ENCODE results near the gene SLC11A2.
A peak's percentile ranks its signal among the peaks of the same experiment; 100 is the strongest.

The SLC11A2 gene

DNA sequence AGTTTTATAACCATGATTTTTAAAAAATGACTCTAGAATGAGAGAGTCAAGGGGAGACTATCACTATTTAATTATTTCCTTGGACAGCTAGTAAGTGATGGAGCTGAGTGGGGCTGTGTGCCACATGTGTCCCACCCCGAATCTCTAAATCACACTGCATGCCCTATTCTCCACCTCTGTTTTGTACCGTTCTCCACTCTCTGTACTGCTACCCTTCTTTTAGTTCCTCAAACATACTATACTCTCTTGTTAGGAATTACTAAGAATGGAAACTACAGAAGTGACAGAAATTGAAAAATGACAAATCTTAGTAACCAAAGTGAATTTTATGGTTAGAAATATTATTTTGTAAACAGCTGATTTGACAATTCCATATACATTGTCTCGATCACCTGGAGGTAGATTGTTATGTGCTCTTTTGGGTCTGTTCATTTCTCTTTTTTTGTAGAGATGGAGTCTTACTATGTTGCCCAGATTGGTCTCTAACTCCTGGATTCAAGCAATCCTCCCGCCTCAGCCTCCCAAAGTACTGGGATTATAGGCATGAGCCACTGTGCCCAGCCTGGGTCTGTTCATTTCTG is 35.9 kb downstream of the SLC11A2 start:
- H3K9me3 ChIP-seq (ENCODE audit: control insufficient read depth in 1 of 2, low read length in 2 of 2), result no peaks in the 10 kb centered on the region
- peaks cover 12% of the 10 kb centered on the region in 2 donors for H3K4me1 ChIP-seq (ENCODE audit: control insufficient read depth in 1 of 2, insufficient read depth in 2 of 2, low read length in 2 of 2)
- H3K27me3 ChIP-seq (ENCODE audit: low read depth, low read length), result no peaks in the 10 kb centered on the region
- H3K27ac ChIP-seq (ENCODE audit: low read length), result no peak overlapping the region
- H3K36me3 ChIP-seq (ENCODE audit: control insufficient read depth in 1 of 2, insufficient read depth in 2 of 2, low read length in 2 of 2), result peaks cover 40 to 47% of the 10 kb centered on the region in 2 donors
- H3K4me3 ChIP-seq (ENCODE audit: low read depth in 1 of 2, low read length in 2 of 2), result no peak overlapping the region

GRCh38 chr12:50988871-50989270 is 37.3 kb downstream of the SLC11A2 start:
- Histone ChIP-seq H3K4me1 (ENCODE audit: control insufficient read depth in 1 of 2, insufficient read depth in 2 of 2, low read length in 2 of 2) (peaks cover 12 to 20% of the 10 kb centered on the region in 2 donors), H3K9me3 (ENCODE audit: control insufficient read depth in 1 of 2, low read length in 2 of 2) (no peaks in the 10 kb centered on the region), H3K27ac (ENCODE audit: low read length) (no peak overlapping the region), H3K36me3 (ENCODE audit: control insufficient read depth in 1 of 2, insufficient read depth in 2 of 2, low read length in 2 of 2) (peaks cover 30 to 37% of the 10 kb centered on the region in 2 donors), H3K27me3 (ENCODE audit: low read depth, low read length) (no peaks in the 10 kb centered on the region), H3K4me3 (ENCODE audit: low read depth in 1 of 2, low read length in 2 of 2) (no peak overlapping the region)

DNA sequence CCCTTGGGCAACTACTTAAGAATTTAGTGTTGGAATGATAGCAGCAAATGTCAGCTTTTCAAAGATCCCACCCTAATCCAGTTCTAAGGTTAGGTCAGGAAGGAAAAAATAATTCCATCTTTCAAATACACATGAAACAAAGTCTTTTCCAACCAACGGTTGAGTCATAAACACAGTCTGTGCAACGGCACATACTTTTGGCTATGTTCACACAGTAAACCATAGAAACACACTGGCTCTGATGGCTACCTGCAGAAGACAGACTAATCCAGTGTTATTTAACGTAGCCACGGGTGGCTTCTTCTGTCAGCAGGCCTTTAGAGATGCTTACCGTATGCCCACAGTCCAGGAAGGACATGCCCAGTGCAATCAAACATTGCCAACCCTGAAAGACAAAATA is 38.1 kb downstream of the SLC11A2 start:
- peaks cover 12 to 20% of the 10 kb centered on the region in 2 donors for H3K4me1 ChIP-seq (ENCODE audit: control insufficient read depth in 1 of 2, insufficient read depth in 2 of 2, low read length in 2 of 2)
- H3K36me3 ChIP-seq (ENCODE audit: control insufficient read depth in 1 of 2, insufficient read depth in 2 of 2, low read length in 2 of 2), result peaks cover 30 to 37% of the 10 kb centered on the region in 2 donors
- no peaks in the 10 kb centered on the region for H3K9me3 ChIP-seq (ENCODE audit: control insufficient read depth in 1 of 2, low read length in 2 of 2)
- H3K4me3 ChIP-seq (ENCODE audit: low read depth in 1 of 2, low read length in 2 of 2), result no peak overlapping the region
- H3K27me3 ChIP-seq (ENCODE audit: low read depth, low read length), result no peaks in the 10 kb centered on the region
- no peak overlapping the region for H3K27ac ChIP-seq (ENCODE audit: low read length)

DNA sequence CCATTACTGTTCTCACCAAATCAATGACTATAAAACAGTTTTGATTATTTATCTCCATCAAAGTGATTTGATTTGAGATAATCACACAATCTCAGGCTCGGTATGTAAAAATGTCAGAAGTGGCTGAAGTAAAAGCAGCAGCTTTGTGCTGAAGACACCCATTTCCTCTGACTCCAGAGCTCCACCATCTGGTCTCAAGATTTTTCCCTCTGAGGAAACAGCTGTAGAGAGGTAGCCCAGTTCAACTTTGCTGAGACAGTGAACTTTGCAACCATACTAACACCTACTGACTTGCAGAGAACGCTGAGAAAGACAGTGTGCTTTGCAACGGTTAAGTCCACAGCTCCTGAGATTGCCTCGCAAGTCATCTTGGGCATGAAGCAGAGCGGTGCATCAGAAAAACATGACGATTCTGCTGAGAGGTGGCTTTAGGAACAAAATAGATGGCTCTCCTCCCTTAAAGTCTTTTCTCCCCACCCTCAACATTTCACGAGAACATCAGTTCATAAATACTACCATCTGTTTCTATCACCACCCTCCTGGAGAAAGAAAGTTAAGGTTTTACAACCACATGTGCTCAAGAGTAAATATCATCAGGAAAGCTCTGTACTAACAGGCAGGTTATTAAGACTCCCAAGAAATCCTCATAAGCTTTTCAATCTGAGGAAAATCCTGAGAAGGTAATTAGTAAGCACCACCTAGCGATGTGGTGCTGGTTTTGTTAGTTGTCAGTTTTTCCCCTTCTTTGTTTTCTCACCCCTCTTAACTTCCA is 39.0 kb downstream of the SLC11A2 start:
- H3K4me3 ChIP-seq (ENCODE audit: low read depth in 1 of 2, low read length in 2 of 2), result no peak overlapping the region
- peaks cover 29 to 35% of the 10 kb centered on the region in 2 donors for H3K36me3 ChIP-seq (ENCODE audit: control insufficient read depth in 1 of 2, insufficient read depth in 2 of 2, low read length in 2 of 2)
- peaks cover 12 to 20% of the 10 kb centered on the region in 2 donors for H3K4me1 ChIP-seq (ENCODE audit: control insufficient read depth in 1 of 2, insufficient read depth in 2 of 2, low read length in 2 of 2)
- no peaks in the 10 kb centered on the region for H3K27me3 ChIP-seq (ENCODE audit: low read depth, low read length)
- peak overlapping the region; percentile 78 for H3K27ac ChIP-seq (ENCODE audit: low read length)
- H3K9me3 ChIP-seq (ENCODE audit: control insufficient read depth in 1 of 2, low read length in 2 of 2), result no peaks in the 10 kb centered on the region

GRCh38 chr12:50985322-50985721 is 40.9 kb downstream of the SLC11A2 start:
- Histone ChIP-seq H3K27ac (ENCODE audit: low read length) (peak overlapping the region; percentile 81), H3K4me1 (ENCODE audit: control insufficient read depth in 1 of 2, insufficient read depth in 2 of 2, low read length in 2 of 2) (peaks cover 12 to 20% of the 10 kb centered on the region in 2 donors), H3K36me3 (ENCODE audit: control insufficient read depth in 1 of 2, insufficient read depth in 2 of 2, low read length in 2 of 2) (peaks cover 11 to 16% of the 10 kb centered on the region in 2 donors), H3K27me3 (ENCODE audit: low read depth, low read length) (no peaks in the 10 kb centered on the region), H3K9me3 (ENCODE audit: control insufficient read depth in 1 of 2, low read length in 2 of 2) (no peaks in the 10 kb centered on the region), H3K4me3 (ENCODE audit: low read depth in 1 of 2, low read length in 2 of 2) (no peak overlapping the region)

DNA sequence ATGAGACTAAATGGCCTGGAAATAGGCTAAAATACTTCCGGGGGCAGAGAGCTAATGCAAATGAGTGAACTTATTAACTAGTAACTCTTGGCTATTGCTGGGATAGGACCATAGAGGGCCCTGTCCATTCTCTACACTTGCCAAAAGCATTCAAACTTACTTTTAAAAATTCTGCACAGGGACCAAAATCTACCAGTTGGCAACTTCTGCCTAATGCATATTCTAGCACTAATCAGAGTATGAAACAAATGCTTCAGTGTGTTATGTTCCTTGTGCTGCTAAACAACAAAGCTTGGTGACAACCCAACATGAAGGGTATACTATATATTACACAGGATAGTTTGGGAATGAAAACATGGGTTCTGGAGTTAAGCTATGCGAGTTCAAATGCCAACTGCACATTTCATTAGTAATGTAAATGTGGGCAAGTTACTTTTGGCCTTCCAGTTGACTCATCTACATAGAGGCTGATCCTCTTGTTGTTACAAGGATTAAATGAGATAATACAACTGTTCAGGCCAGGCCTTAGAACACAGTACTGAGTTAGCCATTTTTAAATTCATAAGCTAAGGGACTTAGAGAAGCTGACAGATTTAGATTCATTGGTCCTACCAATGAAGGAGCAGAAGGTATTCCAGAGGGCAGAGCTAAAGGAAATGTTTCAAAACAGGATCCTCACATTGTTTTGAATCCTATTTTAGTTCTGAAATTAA is 41.4 kb downstream of the SLC11A2 start:
- no peaks in the 10 kb centered on the region for H3K27me3 ChIP-seq (ENCODE audit: low read depth, low read length)
- H3K4me3 ChIP-seq (ENCODE audit: low read depth in 1 of 2, low read length in 2 of 2), result no peak overlapping the region
- H3K9me3 ChIP-seq (ENCODE audit: control insufficient read depth in 1 of 2, low read length in 2 of 2), result no peaks in the 10 kb centered on the region
- peaks cover 8 to 13% of the 10 kb centered on the region in 2 donors for H3K36me3 ChIP-seq (ENCODE audit: control insufficient read depth in 1 of 2, insufficient read depth in 2 of 2, low read length in 2 of 2)
- H3K27ac ChIP-seq (ENCODE audit: low read length), result peak overlapping the region; percentile 81
- H3K4me1 ChIP-seq (ENCODE audit: control insufficient read depth in 1 of 2, insufficient read depth in 2 of 2, low read length in 2 of 2), result peaks cover 12 to 20% of the 10 kb centered on the region in 2 donors

DNA sequence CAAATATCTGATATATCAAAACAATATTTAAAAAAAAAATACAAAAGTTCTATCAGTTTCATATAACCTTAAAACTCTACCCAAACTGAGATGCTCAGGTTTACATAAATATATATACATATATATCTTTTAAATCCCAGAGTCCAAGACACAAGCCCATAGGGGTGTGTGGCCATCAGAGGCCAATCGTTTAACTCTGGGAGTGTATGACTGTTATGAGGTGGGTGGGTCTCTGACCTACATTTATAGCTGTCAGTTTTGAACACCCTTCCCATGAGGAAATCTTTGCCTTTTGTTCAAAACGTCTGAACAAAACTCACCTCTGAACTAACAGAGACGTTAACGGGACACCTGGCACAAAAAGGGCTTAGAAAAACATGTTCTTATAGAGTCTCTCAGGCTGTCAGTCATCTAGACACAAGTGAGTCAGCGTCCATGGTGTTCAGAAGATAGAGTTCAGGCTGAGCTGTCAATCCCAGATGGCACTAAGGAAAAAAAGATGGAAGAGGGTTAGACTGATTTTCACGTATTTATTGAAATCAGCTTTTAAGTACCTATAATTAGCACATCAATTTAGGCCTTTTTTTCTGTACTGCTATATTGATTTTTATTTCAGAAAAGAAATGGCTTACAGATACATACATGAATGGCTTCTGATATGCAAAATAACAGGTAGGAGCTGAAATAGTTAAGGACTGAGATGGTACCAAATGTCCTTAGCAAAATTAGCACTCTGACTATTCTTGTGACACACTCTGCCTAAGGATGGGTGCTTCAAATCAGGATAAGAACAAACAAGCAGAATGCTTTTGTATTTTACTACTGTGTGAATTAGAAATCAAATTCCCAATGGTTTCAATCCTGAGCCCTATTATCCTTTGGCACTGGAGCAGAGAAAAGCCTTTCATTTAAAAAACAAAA is 44.6 kb downstream of the SLC11A2 start:
- Histone ChIP-seq H3K4me3 (ENCODE audit: low read depth in 1 of 2, low read length in 2 of 2) (no peak overlapping the region), H3K36me3 (ENCODE audit: control insufficient read depth in 1 of 2, insufficient read depth in 2 of 2, low read length in 2 of 2) (no peaks in the 10 kb centered on the region), H3K27me3 (ENCODE audit: low read depth, low read length) (no peaks in the 10 kb centered on the region), H3K9me3 (ENCODE audit: control insufficient read depth in 1 of 2, low read length in 2 of 2) (no peaks in the 10 kb centered on the region), H3K4me1 (ENCODE audit: control insufficient read depth in 1 of 2, insufficient read depth in 2 of 2, low read length in 2 of 2) (peaks cover 9 to 16% of the 10 kb centered on the region in 2 donors), H3K27ac (ENCODE audit: low read length) (no peak overlapping the region)

GRCh38 chr12:50980545-50980944 is 45.6 kb downstream of the SLC11A2 start:
- H3K27ac ChIP-seq (ENCODE audit: low read length), result no peak overlapping the region
- H3K4me1 ChIP-seq (ENCODE audit: control insufficient read depth in 1 of 2, insufficient read depth in 2 of 2, low read length in 2 of 2), result peaks cover under 1 to 8% of the 10 kb centered on the region in 2 donors
- H3K27me3 ChIP-seq (ENCODE audit: low read depth, low read length), result no peaks in the 10 kb centered on the region
- no peaks in the 10 kb centered on the region for H3K9me3 ChIP-seq (ENCODE audit: control insufficient read depth in 1 of 2, low read length in 2 of 2)
- H3K36me3 ChIP-seq (ENCODE audit: control insufficient read depth in 1 of 2, insufficient read depth in 2 of 2, low read length in 2 of 2), result no peaks in the 10 kb centered on the region
- no peak overlapping the region for H3K4me3 ChIP-seq (ENCODE audit: low read depth in 1 of 2, low read length in 2 of 2)

DNA sequence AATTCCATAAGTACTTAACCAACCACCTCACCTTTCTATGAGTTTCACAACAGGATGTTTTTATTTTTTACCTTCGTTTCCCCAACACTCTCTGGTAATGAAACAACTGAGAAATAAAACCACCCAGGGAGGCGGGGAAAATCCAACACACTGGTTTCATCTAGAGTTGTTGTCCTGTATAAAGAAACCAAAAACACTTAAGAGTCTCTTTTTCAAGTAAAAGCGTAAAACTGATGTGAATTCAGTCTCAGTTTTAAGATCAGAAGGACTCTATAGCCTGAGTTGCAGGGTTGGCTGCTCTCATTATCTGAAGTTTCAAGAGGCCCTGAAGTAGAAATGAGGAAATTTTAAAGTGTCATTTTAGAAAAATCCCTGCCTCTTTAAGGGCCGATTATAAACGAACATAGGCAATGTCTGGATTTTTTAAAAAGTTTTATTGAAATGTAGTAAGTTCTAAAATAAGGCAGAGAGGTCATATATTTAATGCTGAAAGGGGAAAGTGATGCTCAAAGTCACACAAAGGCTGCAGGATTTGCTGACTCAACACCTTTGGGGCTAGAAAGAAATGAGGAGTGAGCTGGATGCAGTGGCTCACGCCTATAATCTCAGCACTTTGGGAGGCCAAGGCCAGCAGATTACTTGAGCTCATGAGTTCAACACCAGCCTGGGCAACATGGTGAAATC is 46.7 kb downstream of the SLC11A2 start:
- Histone ChIP-seq H3K4me3 (ENCODE audit: low read depth in 1 of 2, low read length in 2 of 2) (no peak overlapping the region), H3K4me1 (ENCODE audit: control insufficient read depth in 1 of 2, insufficient read depth in 2 of 2, low read length in 2 of 2) (peaks cover 0 to 2% of the 10 kb centered on the region in 2 donors), H3K27ac (ENCODE audit: low read length) (no peak overlapping the region), H3K27me3 (ENCODE audit: low read depth, low read length) (no peaks in the 10 kb centered on the region), H3K36me3 (ENCODE audit: control insufficient read depth in 1 of 2, insufficient read depth in 2 of 2, low read length in 2 of 2) (no peaks in the 10 kb centered on the region), H3K9me3 (ENCODE audit: control insufficient read depth in 1 of 2, low read length in 2 of 2) (no peaks in the 10 kb centered on the region)

- H3K27ac ChIP-seq (ENCODE audit: low read length), result no peak overlapping the region
These were observed 54.2 kb downstream of the SLC11A2 start for GRCh38 chr12:50971946-50972345.

More at GRCh38 chr12:50971946-50972345, 54.2 kb downstream of the SLC11A2 start:
- H3K27me3 ChIP-seq (ENCODE audit: low read depth, low read length), result no peaks in the 10 kb centered on the region
- peaks cover 3 to 11% of the 10 kb centered on the region in 2 donors for H3K36me3 ChIP-seq (ENCODE audit: control insufficient read depth in 1 of 2, insufficient read depth in 2 of 2, low read length in 2 of 2)
- H3K9me3 ChIP-seq (ENCODE audit: control insufficient read depth in 1 of 2, low read length in 2 of 2), result no peaks in the 10 kb centered on the region
- no peaks in the 10 kb centered on the region for H3K4me1 ChIP-seq (ENCODE audit: control insufficient read depth in 1 of 2, insufficient read depth in 2 of 2, low read length in 2 of 2)
- H3K4me3 ChIP-seq (ENCODE audit: low read depth in 1 of 2, low read length in 2 of 2), result no peak overlapping the region

Data from muscle layer of duodenum (tissue), 2 donors.